ENCODE measurements around the gene AHCTF1.

DNA sequence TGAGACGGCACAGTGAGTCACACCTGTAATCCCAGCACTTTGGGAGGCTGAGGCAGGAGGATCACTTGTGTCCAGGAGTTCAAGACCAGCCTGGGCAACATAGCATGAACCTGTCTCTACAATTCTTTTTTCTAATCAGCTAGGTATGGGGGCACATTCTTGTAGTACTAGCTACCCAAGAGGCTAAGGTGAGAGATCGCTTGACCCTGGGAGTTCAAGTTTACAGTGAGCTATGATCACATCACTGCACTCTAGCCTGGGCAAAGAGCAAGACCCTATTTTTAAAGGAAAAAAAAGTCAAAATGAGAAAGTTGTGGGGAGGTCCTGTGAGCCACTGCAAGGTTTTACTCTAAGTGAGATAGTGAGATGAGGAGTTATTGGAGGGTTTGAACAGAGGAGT lies 34.8 kb upstream of the AHCTF1 start:
- TF ChIP-seq, protein P1, sequence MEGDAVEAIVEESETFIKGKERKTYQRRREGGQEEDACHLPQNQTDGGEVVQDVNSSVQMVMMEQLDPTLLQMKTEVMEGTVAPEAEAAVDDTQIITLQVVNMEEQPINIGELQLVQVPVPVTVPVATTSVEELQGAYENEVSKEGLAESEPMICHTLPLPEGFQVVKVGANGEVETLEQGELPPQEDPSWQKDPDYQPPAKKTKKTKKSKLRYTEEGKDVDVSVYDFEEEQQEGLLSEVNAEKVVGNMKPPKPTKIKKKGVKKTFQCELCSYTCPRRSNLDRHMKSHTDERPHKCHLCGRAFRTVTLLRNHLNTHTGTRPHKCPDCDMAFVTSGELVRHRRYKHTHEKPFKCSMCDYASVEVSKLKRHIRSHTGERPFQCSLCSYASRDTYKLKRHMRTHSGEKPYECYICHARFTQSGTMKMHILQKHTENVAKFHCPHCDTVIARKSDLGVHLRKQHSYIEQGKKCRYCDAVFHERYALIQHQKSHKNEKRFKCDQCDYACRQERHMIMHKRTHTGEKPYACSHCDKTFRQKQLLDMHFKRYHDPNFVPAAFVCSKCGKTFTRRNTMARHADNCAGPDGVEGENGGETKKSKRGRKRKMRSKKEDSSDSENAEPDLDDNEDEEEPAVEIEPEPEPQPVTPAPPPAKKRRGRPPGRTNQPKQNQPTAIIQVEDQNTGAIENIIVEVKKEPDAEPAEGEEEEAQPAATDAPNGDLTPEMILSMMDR (IDR thresholded peaks at IDR 0.05), result no peak
- no peak for TF ChIP-seq POLR2A (IDR thresholded peaks at IDR 0.05)

Measured in thyroid gland (tissue), 4 donors.